Forelimb muscle (tissue), 1 donor: ENCODE data around the gene PTGIR. TPM values are rescaled to one million over a fixed set of nuclear protein-coding genes. Genes with fewer than 3 reads are reported as not detected.

Experiments
- DNase-seq: peaks from one replicate; pipeline ENCODE4 v3.0.0-alpha.2; 2013; ENCODE audit warnings: low read depth
- polyA plus RNA-seq: library from polyadenylated mRNA; unstranded; fragments of 120-200 nt; gene quantifications from one replicate; pipeline ENCODE4 v1.2.1, GENCODE V29; 2013; ENCODE audit not compliant: insufficient read length

PTGIR gene
- polyA plus RNA-seq, 1 donor = 3.5 TPM

DNA sequence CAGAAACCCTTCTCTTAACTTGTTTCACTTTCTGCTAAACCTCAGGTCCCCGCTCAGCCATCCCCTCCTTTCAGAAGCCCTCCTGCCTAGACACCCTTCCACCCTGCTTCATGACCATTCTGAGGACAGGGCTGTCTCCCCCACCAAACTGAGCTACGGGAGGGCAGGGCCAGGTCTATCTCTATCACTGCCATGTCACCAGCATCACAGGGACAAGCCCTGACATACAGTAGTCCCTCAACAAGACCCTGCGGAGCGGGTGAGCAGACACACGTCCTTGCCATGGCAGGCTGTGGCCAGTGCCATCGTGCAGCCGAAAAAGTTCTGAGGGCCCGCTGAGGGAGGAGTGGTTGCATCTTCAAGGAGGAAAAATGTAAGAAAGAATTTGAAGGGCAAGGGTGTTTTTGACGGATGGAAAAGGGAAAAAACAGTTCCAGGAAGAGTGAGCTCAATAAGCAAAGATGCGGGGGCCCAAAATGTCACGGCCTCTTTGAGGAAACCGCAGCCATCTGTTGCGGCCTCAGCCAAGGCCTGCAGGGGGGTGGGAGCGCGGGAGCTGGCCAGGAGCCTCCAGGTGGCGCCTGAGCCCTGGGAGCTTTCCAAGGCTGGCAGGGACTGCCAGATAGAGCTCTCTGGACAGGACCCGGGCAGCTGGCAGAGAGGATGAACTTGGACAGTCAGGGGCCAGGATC, 8.1 kb downstream of the PTGIR start:
- no peak for DNase-seq

DNA sequence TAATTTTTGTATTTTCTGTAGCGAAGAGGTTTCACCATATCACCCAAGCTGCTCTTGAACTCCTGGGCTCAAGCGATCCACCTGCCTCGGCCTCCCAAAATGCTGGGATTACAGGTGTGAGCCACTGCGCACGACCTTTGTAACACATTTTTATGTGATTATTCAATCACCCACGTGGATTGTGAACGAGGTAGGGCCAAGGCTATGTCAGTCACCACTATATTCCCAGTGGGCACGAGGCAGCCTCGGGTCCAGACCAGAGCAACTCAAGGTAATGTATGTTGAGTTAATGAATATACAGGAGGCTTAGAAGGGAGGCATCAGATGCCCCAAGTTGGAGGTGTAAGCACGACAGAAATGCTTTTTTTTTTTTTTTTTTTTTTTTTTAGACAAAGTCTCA, 8.9 kb downstream of the PTGIR start:
- no peak for DNase-seq

- no peak for DNase-seq
Measured at GRCh38 chr19:46614114-46614722, 10.7 kb downstream of the PTGIR start.

- DNase-seq = no peak
Measured at GRCh38 chr19:46613525-46613924, 11.4 kb downstream of the PTGIR start.

DNA sequence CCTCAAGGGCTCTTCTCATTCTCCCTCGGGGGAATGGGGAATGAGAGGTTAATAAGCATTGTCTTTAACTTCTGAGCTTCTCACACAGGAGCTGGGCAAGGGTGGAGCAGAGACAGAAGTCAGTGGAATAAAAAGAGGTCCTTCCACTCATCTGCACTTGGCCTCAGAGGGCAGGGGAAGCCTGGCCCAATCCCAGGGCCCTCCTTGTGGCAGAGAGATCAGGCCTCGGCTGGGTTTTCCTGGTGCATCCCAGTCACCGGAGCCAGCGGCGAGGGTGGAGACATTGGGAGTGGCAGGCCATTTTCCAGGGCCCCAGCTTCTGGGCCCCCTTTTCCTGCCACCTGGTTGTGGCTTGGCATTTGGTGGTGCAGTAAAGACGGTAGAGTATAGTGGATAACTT, 13.1 kb downstream of the PTGIR start:
- DNase-seq = no peak

DNA sequence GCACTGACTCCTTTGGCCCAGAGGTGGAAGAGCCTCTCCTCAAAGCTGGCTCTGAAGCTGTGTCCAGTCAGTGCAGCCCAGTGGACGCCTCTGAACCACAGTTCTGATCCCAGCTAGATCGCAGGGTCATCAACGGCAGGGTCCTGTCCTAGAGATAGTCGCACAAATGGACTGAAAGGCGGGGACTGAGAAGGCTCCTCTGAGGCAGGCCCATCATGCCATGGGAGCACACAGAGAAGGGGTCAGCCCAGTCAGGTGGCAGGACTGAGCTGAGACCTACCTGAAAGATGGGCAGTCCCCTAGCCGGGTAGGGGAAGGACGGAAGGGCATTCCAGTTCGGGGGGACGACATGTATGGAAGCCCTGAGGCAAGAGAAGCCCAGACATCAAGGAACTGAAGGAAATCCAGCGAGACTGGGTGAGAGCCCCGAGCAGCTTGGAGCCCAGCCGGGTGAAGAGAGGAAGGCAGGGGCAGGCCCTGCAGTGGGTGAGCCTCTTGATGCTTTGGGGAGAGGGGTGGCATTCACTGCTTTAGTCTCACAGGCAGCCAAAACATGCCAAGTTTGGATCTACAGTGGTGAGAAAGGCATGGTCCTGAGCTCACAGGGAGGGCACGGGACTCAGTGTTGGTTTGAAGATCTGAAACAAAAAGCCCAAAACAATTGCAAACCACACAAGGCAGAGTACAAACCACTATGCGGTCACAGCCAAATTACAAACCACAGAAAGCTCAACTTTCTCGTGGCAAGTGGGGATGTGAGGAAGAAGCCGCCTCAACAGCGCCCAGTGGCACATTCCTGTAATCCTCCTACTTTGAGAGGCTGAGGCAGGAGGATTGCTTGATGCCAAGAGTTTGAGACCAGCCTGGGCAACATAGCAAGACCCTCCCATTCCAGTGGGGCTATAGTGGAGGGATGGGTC, 13.8 kb downstream of the PTGIR start:
- DNase-seq = no peak

GRCh38 chr19:46610413-46610775, 14.5 kb downstream of the PTGIR start:
- no peak for DNase-seq

DNA sequence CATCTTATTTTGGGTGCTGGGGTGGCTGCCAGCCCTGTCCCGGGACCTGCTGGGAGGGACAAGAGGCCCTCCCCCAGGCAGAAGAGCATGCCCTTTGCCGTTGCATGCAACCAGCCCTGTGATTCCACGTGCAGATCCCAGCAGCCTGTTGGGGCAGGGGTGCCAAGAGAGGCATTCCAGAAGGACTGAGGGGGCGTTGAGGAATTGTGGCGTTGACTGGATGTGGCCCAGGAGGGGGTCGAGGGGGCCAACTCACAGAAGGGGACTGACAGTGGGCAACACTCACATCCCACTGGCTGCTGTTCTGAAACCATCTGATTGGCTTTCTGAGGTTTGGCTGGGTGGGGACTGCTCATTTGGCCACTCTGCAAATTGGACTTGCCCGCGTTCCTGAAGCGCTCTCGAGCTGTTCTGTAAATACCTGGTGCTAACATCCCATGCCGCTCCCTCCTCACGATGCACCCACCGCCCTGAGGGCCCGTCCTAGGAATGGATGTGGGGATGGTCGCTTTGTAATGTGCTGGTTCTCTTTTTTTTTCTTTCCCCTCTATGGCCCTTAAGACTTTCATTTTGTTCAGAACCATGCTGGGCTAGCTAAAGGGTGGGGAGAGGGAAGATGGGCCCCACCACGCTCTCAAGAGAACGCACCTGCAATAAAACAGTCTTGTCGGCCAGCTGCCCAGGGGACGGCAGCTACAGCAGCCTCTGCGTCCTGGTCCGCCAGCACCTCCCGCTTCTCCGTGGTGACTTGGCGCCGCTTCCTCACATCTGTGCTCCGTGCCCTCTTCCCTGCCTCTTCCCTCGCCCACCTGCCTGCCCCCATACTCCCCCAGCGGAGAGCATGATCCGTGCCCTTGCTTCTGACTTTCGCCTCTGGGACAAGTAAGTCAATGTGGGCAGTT, 15.1 kb downstream of the PTGIR start:
- DNase-seq = no peak

DNA sequence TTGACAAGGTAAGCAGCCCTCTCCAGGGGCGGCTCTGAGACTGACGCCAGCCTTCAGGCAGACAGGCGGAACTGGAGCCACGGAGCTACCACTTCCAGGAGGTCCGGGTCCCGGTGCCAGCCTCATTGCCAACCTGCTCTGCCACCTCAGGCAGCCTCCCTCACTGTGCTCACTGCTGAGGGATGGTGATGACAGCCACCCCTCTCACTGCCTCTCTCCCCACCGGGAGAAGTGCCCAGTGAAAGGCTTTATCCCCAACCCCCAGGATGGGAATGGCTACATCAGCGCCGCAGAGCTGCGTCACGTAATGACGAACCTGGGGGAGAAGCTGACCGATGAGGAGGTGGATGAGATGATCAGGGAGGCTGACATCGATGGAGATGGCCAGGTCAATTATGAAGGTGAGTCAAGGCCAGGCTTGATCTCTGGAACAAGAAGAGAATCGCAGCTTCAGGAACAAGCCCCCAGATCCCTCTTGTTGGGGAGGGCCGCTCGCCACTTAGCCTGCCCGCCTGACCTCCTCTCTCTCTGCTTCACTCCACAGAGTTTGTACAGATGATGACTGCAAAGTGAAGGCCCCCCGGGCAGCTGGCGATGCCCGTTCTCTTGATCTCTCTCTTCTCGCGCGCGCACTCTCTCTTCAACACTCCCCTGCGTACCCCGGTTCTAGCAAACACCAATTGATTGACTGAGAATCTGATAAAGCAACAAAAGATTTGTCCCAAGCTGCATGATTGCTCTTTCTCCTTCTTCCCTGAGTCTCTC, 16.1 kb downstream of the PTGIR start:
- no peak for DNase-seq

GRCh38 chr19:46608178-46608577, 16.7 kb downstream of the PTGIR start:
- no peak for DNase-seq

DNA sequence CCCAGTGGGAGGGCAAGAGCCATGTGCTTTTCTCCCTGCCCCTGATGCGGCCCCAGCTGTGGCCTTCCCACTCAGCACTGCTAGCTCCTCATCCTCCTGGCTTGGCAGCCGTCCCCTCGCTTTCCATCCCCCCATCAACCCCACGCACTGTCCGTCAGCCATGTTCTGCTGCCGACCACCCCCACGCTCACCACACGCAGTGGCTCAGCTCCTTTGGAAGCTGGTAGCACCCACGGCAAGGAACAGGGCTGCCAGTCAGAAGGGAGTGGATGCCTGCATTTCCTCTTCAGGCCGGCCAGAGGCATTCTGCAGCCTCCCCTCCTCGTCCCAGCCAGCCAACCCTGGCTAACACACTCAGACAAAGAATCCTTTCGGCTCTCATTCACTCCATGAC, 17.4 kb downstream of the PTGIR start:
- no peak for DNase-seq

DNA sequence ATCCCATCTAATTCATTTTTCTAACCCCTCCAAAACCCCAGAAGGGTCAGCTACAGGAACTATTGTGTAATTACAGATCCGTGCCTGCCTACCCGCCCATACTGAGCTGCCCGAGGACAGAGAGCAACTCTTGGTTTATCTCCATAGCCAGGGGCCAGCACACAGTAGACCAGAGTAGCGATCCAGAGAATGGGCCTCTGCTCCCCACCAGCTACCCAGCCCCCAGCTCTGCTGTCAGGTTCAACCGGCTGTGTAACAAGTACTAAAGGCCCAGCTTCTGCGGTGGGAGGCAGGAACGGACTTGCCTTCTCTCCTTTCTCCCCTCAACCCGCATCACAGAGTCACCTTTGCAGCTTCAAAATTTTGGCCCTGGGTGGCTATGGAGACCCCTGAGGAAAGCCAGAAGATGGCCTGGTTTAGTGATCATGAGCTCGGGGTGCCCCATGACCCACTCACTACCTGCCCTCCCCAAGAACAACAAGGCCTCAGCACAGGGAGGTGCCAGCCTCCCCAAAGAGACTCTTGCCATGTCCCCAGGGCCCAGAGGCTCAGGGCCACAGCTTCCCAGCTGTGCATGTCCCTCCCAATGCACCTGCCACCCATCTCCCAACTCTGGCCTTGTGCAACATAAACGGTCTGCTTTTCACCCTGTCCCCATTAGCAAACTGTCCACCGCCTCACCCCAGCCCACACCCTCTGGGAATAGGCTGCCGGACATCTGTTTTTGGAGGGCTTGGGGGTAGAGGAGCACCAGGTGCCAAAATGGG, 18.0 kb downstream of the PTGIR start:
- DNase-seq = no peak

GRCh38 chr19:46606019-46606418, 18.9 kb downstream of the PTGIR start:
- DNase-seq = no peak

DNA sequence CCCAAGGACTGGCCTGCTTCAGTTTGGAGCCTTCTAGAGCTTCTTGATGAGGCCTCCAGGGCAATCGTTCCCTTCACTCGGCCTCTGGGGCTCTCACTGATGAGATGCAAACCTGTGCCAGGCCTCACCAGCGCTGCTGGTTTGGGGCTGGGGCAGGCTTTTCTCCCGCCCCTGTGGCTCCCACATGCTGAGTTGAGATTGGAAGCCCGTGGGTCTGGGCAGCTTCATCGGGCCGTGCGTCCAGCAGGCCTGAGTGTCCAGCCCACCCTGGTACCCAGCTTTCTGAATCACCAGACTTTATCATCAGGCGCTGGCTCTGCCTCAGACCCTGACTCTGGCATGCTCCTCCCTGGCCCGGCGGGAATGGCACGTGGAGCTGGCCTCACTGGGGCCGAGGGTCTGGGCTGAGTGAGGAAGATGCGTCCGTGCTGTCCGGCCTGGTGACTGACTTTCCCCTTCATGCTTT, 19.5 kb downstream of the PTGIR start:
- DNase-seq = no peak

GRCh38 chr19:46604781-46605355, 20.0 kb downstream of the PTGIR start:
- no peak for DNase-seq

GRCh38 chr19:46603752-46604231, 21.1 kb downstream of the PTGIR start:
- DNase-seq = no peak

GRCh38 chr19:46603195-46603637, 21.7 kb downstream of the PTGIR start:
- DNase-seq = no peak

- DNase-seq = no peak
Measured at GRCh38 chr19:46602392-46603194, 22.3 kb downstream of the PTGIR start.
